ENCODE results near the gene IFT81.

Gene IFT81

DNA sequence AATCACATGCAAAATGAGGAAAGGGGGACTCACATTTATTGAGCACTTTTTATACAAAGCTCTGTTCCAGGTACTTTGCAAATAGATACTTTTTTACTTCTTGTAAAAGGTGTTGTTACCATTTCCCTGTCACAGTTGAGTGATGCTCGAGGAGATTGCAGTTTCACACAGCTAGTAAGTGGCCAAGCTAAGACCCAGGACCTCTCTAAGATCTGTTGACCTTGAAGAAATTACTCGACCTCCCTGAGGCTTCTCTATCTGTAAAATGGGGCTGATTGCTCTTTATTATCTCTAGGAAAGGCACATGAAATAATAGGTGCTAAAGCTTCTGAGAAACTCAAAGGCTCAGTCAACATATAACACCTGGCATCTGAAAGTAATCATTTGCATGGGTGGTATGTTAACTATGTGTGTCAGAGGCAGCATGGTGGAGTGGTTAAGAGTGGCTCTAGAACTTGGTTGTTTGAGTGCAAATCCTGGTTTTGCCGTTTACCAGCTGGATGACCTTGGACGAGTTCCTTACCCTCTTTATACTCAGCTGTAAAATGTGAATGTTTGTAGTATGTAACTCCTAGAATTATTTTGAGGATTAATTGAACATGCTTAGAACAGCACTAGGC, 41.5 kb downstream of the IFT81 start:
- DNase-seq = no peak

- DNase-seq = no peak
Observed at GRCh38 chr12:110168732-110169455, 44.7 kb downstream of the IFT81 start.

DNA sequence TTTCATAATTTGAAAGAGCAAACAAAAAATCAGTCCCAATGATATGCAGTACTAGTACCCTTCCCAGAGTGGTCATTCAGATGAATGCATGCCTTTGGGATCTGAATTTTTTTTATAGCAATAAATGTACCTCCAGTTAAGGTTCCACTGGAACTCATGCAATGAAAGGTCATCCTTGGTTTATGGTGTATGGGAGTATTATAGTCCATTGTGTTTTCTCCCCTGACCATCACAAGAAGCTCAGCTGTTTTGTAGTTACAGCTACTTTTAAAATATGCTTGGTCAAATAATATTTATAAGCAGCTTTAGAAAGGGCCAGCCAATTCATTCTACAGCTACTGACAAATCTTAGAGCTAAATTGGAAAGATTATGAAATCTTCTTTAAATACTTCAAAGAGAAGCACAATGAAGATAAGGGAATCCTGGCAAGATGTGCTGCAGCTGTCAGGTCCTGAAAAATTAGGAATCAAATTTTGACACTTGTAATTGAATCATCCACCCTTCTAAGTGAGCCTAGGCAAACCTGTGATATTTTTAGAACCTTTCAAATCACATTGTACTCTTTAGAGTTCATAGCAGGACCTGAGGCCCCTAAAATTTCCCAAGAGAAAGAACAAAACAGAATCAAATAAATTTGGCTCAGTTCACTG, 46.5 kb downstream of the IFT81 start:
- no peak for DNase-seq

GRCh38 chr12:110171186-110171538, 47.0 kb downstream of the IFT81 start:
- DNase-seq = no peak

DNA sequence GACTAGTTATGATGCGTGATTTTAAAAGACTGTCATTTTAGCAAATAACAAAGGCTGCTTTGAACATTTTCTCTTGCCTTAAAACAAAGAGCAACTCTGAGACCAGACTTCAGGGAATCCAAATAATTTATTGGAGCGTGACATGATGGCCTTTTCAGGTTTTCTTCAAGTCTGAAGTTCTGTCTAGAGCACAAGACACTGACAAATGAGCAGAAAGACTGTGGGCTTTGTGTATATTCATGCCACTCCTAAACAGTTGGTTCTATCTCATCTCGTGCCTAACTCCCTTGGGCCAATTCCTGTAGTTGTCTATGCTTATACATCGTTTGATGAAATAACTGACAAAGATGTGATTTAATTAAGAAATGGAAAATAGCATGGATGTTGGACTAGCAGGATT, 47.5 kb downstream of the IFT81 start:
- no peak for DNase-seq

GRCh38 chr12:110174373-110174996, 50.3 kb downstream of the IFT81 start:
- DNase-seq = no peak

GRCh38 chr12:110175201-110175600, 51.0 kb downstream of the IFT81 start:
- no peak for DNase-seq

DNA sequence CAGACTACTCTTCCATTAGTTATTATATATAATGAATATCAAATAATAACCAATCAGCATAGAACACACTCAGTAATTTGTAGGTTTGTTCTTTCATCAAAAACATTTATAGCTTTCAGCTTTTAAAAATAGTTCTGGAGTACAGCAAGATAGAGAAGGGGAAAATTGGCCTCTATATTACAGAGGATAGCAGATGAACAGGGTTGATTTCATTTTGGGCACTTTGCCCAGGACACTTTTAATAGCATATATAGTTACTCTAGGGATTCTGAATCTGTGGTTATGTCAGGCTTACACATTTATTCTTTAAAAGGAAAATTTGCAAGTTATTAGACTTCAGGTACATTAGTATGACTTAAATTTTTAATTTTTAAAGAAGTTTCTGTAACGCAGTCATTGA, 52.6 kb downstream of the IFT81 start:
- DNase-seq = peak; percentile 77

GRCh38 chr12:110179291-110179690, 55.1 kb downstream of the IFT81 start:
- DNase-seq = peak; percentile 83

- DNase-seq = peak; percentile 79
Observed at GRCh38 chr12:110180591-110181005, 56.4 kb downstream of the IFT81 start.

GRCh38 chr12:110182281-110182680, 58.1 kb downstream of the IFT81 start:
- DNase-seq = no peak

DNA sequence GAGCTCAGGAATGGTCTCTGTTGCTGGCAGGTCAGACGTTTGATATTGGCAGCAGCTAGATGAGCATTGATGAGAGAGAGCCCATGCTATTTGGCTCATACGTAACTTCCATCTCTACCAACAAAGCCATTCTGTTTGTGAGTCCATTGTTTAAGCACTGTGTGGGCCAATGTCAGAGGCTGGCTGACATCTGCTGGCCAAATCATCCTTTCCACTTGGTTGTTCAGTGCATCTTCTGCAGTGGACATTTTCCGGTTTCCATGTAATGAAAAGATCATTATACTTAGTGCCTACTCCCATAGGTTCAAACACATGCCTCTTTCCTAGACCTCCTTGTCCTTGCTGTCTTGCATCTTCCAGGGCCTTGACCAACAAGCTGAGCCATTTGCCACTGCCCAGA, 59.2 kb downstream of the IFT81 start:
- no peak for DNase-seq

- no peak for DNase-seq
Observed at GRCh38 chr12:110185626-110186025, 61.5 kb downstream of the IFT81 start.

GRCh38 chr12:110186059-110186458, 61.9 kb downstream of the IFT81 start:
- no peak for DNase-seq

- DNase-seq = no peak
Observed at GRCh38 chr12:110193196-110193595, 69.0 kb downstream of the IFT81 start.

DNA sequence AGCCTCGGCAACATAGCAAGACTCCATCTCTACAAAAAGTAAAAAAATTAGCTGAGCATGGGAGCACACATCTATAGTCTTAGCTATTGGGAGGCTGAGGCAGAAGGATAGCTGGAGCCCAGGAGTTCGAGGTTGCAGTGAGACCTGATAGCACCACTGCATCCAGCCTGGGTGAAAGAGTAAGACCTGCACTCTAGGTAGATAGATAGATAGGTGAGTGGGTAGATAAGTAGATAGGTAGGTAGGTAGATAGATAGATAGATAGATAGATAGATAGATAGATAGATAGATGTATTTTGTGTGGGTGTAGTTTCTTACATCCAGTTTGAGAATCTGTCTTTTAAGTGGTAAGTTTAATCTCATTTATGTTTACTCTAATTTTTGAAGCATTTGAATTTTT, 72.8 kb downstream of the IFT81 start:
- no peak for DNase-seq

GRCh38 chr12:110198386-110198785, 74.2 kb downstream of the IFT81 start:
- DNase-seq = no peak

GRCh38 chr12:110199339-110200123, 75.4 kb downstream of the IFT81 start:
- peak; percentile 65 for DNase-seq

GRCh38 chr12:110200124-110200417, 75.9 kb downstream of the IFT81 start:
- no peak for DNase-seq

DNA sequence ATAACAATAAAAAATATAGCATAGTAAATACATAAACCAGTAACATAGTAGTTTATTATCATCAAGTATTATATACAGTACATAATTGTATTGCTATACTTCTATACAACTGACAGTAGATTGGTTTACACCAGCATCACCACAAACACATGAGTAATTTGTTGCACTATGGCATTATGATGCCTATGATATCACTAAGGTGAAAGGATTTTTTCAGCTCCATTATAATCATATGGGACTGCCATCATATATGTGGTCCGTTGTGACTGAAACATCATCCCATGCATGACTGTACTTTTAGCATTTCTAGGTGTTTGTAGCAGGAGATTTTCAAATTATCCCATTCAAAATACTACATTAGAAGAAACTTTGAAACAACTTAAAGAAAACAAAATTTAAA, 77.8 kb downstream of the IFT81 start:
- DNase-seq = no peak

- DNase-seq = no peak
Observed at GRCh38 chr12:110203546-110203945, 79.4 kb downstream of the IFT81 start.

GRCh38 chr12:110205931-110206330, 81.8 kb downstream of the IFT81 start:
- DNase-seq = no peak
